ENCODE measurements around the gene PTPRD.
"Not testable (repeated sequence)": the region's sequence is repeated elsewhere in the genome, so short reads cannot be mapped to it uniquely, and the experiment has no call there.

PTPRD gene

DNA sequence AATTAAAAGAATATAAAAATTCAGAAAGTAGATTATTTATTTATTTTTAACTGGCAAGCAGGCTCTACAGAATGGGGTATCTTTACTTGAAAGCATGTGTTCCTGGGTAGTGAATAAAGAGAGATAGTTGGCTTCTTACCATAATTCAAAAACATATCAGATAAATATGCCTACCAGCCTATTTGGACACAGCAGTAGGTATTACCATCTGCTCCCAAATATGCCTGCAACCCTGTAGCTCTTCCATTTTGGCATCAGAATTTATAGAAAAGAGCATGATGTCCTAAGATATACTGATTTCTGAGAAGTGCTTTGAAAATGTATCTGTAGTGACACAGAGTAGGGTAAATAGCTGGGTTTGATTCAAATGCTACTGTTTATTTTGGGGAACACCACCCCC is 1512.7 kb downstream of the PTPRD start:
- POLR2A ChIA-PET, result no interaction called here
- no peak overlapping the region for H3K4me3 ChIP-seq (ENCODE audit: low read depth, low read length)
- TF ChIP-seq, protein P1, sequence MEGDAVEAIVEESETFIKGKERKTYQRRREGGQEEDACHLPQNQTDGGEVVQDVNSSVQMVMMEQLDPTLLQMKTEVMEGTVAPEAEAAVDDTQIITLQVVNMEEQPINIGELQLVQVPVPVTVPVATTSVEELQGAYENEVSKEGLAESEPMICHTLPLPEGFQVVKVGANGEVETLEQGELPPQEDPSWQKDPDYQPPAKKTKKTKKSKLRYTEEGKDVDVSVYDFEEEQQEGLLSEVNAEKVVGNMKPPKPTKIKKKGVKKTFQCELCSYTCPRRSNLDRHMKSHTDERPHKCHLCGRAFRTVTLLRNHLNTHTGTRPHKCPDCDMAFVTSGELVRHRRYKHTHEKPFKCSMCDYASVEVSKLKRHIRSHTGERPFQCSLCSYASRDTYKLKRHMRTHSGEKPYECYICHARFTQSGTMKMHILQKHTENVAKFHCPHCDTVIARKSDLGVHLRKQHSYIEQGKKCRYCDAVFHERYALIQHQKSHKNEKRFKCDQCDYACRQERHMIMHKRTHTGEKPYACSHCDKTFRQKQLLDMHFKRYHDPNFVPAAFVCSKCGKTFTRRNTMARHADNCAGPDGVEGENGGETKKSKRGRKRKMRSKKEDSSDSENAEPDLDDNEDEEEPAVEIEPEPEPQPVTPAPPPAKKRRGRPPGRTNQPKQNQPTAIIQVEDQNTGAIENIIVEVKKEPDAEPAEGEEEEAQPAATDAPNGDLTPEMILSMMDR (IDR thresholded peaks at IDR 0.05; ENCODE audit: insufficient read depth, low read length, missing control alignments), result no peak
- no peak for DNase-seq (ENCODE audit: low read depth, low spot score)
- CTCF ChIA-PET, result no interaction called here

DNA sequence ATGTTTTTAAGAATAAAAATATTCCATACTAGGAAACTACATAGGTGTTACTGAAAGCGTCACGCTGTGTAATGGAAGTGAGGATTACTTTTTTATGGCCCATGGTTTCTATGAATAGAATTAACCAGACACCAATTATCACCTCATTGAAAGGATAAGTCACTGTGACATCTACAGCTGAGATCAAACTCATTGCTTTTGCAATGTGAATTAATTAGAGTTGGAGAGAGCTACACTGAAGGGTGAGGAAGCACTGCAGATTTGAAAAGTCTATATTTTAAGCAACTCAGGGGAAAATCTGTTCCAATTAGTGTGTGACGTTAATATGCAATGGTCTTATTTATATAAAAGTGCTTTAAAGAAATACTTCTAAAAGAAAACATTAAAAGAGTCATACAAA is 1513.2 kb downstream of the PTPRD start:
- POLR2A ChIA-PET, result no interaction called here
- CTCF ChIA-PET, result no interaction called here
- H3K4me3 ChIP-seq (ENCODE audit: low read depth, low read length), result no peak overlapping the region
- DNase-seq (ENCODE audit: low read depth, low spot score), result no peak
- TF ChIP-seq, protein P1 (IDR thresholded peaks at IDR 0.05; ENCODE audit: insufficient read depth, low read length, missing control alignments), result no peak

DNA sequence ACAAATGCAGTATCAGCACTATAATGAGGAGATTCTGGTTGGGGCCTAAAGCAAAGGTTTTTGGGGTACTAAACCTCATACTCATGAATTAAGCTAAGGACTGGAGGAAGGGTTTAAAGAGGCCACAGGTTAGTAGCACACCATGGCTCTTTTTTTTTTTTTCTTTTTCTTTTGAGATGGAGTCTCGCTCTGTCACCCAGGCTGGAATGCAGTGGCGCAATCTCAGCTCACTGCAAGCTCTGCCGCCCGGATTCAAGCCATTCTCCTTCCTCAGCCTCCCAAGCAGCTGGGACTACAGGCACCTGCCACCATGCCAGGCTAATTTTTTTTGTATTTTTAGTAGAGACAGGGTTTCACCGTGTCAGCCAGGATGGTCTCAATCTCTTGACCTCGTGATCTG is 1515.5 kb downstream of the PTPRD start:
- H3K4me3 ChIP-seq (ENCODE audit: low read depth, low read length); POLR2A ChIA-PET; DNase-seq (ENCODE audit: low read depth, low spot score); CTCF ChIA-PET: not testable (repeated sequence)

DNA sequence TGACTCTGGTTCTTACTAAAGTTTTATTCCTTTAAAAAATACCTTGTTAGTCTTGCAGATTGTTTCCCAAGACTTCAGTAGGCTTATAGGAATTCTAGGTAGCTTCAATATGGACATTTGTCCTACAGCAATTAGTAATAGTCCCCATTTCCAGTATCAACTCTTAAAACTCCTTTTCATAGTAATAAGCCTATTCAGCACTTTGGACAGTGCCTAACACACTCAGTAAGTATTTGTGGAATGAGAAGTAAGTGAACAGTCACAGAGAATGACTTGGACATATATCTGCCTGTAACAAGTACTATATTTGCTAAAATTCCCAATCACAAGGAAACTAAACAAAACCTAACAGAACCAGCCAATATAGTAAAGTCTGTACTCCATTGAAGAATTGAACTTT is 1521.4 kb downstream of the PTPRD start:
- no peak for DNase-seq (ENCODE audit: low read depth, low spot score)
- H3K4me3 ChIP-seq (ENCODE audit: low read depth, low read length), result no peak overlapping the region
- TF ChIP-seq, protein P1 (IDR thresholded peaks at IDR 0.05; ENCODE audit: insufficient read depth, low read length, missing control alignments), result no peak
- CTCF ChIA-PET, result no interaction called here
- POLR2A ChIA-PET, result no interaction called here

DNA sequence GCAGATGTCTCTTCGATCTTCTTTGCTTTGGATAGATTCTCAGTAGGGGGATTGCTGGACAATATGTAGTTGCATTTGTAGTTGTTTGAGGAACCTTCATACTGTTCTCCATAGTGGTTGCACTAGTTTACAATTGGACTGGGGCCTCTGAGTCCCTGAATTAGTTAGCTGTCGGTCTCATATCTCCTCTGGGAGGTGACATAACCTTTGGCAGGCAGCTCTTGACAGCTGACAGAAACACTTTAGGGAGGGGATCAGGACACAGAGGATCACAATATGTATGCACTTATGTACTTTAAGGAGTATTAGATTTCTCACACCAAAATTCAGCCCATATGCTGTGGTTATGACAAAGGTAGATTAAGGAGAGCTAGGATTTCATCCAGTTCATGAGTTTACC is 1533.3 kb downstream of the PTPRD start:
- H3K4me3 ChIP-seq (ENCODE audit: low read depth, low read length), result no peak overlapping the region
- TF ChIP-seq, protein P1 (IDR thresholded peaks at IDR 0.05; ENCODE audit: insufficient read depth, low read length, missing control alignments), result no peak
- ChIA-PET POLR2A (no interaction called here), CTCF (no interaction called here)
- no peak for DNase-seq (ENCODE audit: low read depth, low spot score)

DNA sequence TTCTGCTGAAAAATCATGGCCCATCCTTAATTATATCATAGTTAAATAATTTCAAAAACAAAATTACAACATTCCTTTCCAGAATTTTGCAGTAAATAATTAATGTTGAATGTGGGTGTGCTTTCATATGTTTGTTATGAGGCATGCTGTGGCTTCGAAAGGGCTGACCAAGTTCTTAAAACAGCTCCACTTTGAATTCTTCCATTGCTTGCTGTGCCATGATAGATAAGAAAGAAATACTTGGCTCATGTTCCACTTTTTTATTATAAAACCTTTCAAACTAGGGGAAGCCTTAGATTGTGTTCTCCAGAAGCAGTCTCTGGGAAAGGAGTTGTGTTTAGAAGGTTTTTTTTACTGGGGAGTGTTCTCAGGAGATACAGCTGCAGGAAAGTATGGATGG is 1534.5 kb downstream of the PTPRD start:
- TF ChIP-seq, protein P1 (IDR thresholded peaks at IDR 0.05; ENCODE audit: insufficient read depth, low read length, missing control alignments), result no peak
- POLR2A ChIA-PET, result no interaction called here
- CTCF ChIA-PET, result no interaction called here
- H3K4me3 ChIP-seq (ENCODE audit: low read depth, low read length), result no peak overlapping the region
- DNase-seq (ENCODE audit: low read depth, low spot score), result no peak

DNA sequence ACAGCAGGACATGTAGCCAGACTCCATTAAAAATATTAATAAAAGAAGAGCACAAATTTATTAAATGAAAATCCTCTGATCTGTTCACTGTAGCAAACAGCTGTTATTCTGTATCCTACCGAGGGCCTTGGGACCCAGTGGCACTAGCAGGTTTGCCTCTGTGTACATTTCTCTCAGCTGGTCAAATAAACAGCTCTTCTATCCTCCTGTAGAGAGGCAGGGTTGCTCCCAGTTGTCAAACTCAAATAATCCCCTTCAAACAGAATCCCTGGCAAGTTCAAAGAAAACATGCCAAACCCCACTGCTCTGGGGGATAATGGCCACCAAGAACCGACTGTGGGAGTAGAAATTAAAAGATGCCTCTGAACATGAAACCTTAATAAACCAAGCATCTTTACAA is 1551.2 kb downstream of the PTPRD start:
- DNase-seq (ENCODE audit: low read depth, low spot score), result no peak
- TF ChIP-seq, protein P1 (IDR thresholded peaks at IDR 0.05; ENCODE audit: insufficient read depth, low read length, missing control alignments), result no peak
- CTCF ChIA-PET, result no interaction called here
- POLR2A ChIA-PET, result no interaction called here
- H3K4me3 ChIP-seq (ENCODE audit: low read depth, low read length), result no peak overlapping the region

Measured in AG04449 (cell line).